Activated CD4-positive, CD25-positive, alpha-beta regulatory T cell treated with anti-CD3 and anti-CD28 coated beads, Interleukin-2, amount 50 U/mL, for 72 hours (primary cell): ENCODE data around the gene PTHLH.

Experiments
- DNase-seq: peaks from one replicate; pipeline ENCODE4 v3.0.0; 2021

PTHLH gene

DNA sequence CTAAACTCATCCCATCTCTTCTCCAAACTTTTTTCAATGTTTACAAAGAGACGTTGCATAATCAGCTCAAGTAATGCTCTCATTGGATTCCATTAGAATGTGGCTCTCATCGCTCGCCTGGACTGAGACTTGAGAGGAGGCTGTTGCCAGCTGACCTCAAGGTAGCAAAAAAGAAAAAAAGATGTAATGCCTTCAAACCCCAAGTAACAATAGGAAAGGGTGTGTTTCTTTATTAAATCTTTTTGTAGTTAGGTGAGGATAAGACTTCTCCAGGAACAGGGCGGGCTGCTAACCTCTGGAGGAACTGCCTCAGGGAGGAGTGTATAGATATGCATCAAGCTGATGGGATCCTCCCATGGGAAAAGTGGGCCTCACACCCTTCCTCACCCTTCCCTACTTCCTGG, 956 bp upstream of the PTHLH start:
- DNase-seq, result no peak

DNA sequence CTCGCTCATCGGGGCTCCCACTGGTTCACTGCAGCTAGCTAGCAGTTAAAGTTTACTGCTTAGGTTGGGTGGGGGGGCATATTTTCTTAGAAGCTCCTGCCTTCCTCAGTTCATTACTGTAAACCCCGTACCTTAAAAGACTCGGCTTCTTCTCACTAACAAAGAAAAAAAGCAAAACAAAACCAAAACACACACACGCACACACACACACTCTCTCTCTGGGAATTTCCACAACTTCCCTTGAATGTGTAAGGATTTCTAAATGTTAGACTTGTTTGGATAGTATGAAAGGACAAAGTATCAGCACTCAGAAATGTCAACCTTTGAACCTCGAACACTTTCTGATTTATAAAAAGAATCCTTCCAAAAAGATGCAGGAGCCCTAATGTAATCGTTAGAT, 927 bp downstream of the PTHLH start:
- no peak for DNase-seq

DNA sequence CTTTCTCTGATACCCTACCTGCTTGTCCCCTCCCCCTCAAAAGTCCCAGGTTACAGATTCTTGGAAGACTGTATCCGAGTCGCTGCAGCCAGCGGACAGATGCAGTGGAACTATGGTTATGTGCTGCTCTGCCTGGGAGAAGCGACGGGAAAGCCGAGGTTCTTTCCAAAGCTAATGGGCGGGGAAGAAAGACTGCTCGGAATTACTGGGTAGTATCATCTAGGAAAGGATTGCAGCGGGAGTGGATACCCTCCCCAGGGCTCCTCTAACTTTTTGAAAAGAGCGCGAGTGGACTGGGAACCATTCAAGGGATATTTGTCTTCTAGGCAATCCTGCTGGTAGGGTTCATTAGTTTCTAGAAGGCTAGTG, 1.4 kb downstream of the PTHLH start:
- DNase-seq, result no peak

DNA sequence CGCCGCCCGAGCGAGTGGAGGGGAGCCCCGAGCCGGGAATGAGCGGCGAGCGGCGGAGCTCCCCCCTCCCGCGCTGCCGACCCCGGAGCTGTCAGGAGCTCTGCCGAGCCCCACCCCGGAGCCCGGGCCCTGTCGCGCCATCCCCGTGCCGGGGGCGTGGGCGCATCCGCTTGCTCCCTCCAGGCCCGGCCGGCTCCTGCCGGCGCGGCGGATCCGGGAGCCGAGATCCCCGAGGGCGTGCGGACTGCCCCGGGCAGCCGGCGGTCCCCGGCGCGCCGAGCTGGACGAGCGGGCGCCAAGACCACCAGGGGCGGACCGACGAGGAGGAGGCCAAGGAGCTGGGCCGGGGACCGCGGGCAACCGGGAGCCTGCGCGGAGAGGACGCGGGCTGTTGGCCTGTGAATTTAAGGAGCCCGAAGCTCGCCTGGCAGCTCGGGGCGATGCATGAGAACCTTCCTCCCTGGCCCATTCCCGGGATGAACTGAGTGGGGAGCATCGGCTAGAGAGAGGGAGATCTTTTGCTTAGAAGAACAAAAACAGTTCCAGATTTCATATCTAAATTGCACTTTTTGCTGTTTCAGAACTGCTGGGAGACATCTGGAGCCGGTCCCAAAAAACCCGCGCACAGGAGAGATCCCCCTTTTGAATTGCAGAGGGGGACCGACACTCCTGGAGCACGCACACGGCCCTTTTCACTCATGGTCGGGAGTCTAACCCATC, 2.0 kb downstream of the PTHLH start:
- DNase-seq, result peak; percentile 32

DNA sequence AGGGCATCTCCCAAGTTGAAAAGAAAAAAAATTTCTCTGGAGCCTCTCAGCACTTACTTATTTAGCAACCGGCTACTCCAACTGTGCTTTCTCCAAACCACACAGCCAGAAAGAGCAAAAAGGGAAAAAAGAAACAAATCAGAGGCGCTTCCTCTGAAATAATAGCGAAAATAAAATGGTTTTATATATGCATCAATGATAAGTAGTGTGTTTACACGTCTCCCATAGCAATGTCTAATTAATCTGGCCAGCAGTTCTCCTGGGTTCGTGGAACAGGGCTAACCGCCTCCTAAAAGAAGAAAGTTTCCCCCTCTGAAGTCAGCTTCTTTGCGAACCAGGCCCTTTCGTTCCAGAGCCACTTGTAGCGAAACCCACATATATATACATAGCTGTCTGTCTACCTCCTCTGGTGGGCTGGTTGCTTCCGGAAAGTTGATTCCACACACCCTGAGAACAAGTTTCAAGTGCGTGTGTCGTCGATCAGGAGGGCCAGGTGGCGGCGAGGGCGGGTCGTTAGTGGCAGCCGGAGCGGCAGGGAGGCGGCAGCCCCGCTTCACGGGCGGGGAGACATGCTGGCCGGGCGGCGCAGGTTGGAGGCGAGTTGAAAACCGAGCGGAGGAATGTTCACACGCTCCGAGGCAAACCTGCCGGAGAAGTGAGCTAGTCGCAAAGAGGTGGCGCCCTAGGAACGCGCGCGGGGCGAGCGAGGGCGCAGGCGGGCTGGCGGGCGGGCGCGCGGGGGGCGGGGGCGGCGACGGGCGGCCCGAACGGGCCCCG, 2.7 kb downstream of the PTHLH start:
- peak; percentile 44 for DNase-seq

DNA sequence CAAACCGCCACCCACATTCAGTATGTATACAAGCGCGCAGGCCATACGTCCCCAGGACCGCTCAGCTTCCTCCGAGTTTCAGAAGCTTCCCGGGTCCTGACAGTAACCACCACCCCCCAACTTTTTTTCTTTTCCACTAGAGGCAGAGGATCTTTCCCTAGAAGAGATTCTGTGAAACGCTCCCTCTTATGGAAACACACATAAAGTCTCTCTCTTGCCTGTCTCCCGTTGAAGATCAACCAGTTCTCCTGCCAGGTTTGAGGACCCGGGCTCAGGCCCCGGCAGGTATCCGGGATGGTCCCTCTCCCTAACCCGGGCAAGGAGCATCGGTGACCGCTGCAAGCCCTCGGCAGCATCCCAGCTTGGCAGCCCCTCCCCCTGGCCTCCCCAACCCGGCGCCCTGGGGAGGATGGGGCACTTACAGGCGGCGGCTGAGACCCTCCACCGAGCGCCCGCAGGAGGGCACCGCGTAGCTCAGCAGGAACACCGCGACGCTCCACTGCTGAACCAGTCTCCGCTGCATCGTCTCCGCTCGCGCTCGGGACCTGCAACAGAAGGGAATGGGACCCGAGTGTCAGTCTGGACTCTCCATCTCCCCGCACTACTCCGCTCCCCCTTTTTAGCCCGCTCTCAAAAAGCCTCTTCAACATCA, 3.4 kb downstream of the PTHLH start:
- DNase-seq, result no peak

DNA sequence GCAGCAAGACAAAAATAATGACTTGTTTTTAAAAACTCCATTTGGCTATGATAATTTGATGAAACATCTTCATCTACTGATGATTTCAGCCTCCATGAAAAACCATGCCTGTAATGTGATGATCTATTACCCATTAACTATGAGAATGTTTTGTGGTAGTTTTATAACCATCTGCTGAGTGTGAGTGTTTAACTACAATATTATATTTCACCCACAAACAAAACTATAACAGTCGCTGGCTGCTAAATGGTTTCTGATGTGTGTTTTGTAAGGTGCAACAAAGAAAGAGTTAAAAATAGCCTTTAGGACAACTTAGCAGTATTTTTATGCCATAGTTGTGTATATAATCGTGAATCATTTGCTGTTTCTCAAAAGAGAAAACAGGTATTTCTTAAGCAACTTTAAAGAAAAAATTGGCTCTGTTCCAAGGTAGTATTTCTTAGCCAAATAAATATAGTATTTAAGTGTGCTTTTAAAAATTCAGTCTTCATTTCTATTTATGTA, 4.9 kb downstream of the PTHLH start:
- DNase-seq, result no peak

DNA sequence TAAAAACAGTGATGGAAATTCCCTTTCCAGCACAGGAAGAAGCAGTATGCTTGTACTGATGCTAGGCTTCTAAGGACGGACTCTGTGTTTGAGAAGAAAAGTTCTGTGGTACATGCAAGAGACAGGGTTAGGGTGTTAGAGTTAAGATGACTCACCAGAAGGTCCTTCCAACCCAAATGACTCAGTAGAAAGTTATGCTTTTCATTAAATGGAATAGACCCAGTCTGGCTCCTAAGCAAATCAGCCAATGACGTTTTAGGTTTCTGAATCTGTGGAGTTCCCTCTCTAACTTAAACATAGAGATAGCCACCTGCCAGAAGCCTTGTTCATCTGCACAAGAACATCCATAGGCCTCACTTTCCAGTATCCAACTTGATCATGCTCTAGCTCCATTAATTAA, 5.7 kb downstream of the PTHLH start:
- DNase-seq, result no peak

DNA sequence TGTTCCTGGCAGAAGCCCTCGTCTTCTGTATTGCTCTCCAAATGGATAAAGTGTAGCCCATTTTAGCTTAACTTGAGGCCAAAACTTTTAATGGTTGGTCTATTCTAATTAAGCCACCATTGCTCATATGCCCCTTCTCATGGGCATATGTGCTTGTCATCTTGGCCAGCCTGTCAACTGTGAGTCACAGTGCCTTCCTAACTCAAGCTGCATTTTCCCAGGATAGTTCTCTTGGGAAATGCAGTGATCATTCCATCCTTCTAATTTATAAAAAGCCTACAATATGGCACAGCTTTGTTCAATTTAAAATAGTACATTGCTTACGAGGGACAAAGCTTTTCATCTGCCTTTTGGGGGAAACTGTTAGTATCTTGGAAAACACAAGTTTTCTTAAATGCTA, 6.6 kb downstream of the PTHLH start:
- no peak for DNase-seq

DNA sequence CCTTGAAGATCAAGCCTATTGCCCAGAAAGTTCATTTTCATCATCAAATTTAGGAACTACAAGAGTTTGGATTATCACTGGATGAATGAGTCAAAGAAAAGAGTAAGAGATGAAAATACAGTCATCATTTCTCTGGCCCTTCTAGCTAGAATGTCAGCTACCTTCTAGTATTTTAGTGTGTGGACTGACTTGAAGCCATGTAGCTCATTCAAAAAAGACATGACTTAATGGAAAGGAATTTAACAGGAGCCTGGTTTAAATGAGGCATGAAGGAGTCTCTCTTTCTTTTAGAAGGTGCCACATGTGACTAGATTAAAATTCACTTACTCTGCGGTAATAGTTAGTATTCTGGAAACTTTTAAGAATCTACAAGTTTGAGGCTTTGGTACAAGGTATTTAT, 7.1 kb downstream of the PTHLH start:
- DNase-seq, result no peak

DNA sequence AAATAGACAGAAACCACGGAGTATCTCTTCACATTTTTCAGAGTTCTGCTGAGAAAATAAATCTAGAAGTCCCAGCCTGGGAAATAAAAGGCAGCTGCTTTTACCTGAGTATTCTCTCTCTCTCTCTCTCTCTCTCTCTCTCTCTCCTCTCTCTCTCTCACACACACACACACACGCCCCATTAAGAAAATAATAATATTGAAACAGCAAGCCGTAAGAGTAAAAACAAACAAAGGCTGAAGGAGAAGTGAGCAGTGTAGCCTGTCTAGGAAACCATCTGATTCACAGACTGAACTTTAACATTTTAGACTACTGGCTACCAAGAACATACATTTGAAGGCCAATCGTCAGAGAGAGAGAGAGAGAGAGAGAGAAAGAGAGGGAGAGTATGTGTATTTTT, 8.4 kb downstream of the PTHLH start:
- DNase-seq, result no peak

DNA sequence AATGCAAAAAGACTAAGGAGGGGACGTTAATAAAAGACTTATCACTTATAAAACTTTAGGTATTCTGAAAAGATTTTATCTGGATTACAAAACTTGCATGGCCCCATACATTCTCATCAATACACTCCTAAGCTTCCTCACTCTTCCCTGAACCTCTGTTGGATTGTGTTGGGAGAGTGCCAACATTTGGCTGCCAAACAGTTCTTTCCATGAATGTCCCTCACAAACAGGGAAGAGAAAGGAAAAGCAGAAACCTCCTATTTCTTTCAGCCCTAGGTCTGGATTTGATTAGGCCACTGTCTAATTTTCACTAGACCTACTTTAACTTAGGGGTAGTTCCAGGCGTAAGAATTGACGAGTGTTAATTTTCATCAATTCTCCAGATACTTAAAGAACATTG, 11.7 kb downstream of the PTHLH start:
- DNase-seq, result no peak

DNA sequence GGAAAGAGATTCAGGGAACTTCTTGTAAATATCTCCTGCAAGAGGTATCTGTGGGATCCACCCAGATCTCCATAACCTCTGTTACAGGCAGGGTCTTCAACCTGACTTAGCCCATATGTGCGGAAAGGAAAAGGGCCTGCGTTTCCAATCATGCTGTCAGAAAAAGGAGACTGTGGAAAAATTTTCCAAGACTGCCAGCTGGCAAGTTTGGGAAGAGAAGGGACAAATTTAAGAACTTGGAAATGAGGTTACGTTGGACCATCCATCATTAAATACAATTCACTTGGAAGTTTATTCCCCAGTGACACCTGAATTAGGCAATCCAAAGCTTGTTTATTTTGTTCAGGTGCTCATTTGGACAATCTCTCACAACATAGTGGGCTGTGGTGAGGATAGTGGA, 13.9 kb downstream of the PTHLH start:
- no peak for DNase-seq

DNA sequence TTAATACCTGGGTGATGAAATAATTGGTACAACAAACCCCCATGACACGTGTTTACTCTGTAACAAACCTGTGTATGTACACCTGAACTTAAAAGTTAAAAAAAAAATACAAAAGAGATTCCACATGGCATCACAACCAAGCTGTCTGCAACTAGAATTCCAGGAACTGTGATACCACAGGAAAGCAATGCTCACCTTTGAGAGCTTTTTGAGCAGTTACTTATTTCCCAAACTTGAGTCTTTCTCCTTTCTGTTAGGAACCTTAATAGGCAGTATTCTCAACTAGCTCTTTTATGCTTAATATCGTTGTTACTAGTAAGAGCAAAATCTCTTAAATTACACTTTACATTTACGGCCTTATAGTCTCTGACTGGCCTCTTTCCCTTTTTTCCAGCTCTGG, 15.2 kb downstream of the PTHLH start:
- DNase-seq, result no peak

DNA sequence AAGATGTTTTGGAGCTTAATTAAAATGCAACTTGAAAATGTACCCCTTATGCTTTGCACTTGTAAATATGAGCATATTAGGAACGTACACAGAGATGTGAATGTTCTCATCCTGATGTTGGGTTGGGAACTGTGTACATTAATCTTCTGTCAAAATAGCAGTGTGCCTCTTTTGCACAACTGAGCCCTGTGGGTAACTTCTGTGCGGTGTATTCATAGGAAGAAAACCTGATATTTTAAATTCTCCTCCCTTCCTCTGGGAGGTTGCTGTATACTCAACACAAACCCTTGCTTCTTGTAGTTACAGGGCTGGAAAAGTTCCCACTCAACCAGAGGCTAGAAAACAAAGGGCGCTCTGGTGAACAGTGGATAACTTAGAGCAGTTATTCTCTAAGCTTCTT, 18.7 kb downstream of the PTHLH start:
- DNase-seq, result no peak

DNA sequence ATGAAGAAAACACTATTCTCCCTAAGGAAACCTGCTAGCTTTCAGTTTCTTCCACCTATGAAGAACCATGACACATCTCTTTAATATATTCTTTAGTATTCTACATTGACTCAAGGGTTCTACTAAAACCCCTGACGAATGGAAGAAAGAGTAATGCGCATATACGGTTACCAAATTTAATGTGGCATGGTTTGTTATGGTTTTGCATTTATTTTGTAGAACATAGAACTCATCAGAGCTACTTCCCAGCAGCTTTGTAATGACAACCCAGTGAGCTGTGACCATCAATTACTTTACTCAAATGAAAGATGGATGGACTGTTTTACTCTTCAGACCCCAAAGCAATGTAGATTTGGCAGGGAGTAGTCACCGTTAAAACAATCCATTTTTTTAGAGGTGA, 19.2 kb downstream of the PTHLH start:
- no peak for DNase-seq

DNA sequence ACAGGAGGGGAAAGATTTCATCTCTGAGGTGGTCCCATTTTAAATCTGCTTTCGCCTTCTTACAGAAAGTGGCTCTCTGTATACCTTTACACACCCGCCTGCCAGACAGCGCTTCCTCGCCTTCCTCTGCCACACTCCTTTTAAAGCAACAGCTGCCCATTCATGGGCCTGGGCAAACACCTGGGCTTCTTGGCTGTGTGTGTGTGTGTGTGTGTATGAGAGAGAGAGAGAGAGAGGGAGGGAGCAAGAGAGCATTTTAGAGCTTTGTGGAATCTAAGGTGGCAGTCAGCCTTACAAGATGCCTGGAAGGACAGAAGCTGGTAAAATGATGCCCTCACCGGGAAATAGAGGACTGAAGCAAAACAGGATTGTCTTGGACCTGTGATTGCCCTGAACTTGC, 20.0 kb downstream of the PTHLH start:
- no peak for DNase-seq

DNA sequence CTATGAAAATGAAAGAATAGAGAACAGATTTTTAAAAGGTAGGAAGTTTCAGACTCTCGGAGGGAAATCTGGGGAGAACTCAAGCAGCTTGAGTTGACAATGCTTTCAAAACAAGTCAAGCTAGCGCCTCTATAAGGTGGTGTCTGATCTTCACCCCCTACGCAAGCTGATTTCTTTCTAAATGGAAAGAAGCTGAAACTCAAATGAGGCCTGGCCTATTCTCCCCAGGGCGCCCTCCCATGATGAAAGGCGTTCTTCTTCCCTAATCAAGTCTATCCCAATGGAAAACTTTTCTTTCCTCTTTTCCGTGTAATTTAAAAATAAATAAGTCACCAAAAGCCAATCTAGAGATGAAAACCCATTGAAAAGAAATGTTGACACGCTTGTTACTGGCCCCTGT, 20.6 kb downstream of the PTHLH start:
- DNase-seq, result no peak

DNA sequence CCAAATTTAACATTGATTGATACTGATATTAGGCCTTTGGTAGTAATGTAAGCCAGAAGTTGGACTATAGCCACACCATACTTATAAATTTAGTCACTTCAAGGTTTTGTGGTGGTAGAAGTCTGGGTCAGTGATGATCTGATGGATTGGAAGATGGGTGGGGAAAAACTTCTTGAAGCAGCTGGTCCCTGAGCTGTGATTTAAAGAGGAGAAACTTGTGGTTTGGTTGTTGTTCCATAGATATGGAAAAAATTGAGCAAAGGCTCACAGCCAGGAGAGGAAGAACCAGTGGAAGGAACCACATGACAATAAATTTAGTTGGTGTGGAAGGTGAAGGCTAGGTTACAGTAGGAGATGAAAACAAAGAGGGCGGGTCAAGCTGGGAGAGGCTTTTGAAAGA, 26.1 kb downstream of the PTHLH start:
- no peak for DNase-seq

DNA sequence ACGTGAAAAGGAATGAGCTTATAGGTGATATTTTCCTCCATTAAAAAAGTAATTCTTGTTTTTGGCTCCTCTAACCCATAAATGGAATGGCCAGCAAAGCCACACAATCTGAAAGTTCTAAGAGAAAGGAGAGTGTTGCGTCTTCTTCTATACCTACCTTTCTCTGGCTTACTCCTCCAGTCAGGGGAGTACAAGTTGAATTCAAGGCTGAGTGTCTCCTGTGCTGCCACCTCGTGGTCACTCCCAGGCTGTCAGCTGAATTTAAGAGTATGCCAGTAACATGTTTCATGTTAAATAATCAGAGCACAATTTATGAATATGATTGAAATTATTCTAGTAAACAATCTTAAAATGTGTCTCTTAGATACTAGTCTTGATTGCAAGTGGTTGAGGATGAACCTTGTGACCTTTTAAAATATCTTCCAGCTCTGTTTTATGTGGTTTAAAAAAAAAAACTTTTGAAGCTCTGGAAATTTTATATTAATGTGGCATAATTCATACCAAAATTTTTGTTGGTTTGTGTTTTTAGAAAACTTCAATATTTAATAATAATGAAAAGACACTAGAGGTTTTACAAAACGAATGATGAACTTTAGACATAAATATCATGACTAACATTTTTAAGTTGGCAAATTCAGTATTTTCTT, 31.7 kb downstream of the PTHLH start:
- peak; percentile 74 for DNase-seq

DNA sequence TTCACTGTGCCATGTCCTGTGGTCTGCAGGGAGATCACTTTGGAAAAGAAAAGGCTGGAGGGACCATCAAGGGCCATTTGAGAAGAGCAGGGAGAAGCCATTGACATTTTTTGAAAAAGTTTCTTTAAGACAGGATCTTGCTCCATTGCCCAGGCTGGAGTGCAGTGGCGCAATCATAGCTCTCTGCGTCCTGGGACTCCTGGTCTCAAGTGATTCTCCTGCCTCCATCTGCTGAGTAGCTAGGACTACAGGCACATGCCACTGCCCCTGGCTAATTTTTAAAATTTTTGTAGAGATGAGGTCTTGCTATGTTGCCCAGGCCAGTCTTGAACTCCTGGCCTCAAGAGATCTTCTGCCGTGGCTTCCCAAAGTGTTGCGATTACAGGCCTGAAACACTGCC, 32.3 kb downstream of the PTHLH start:
- DNase-seq, result no peak

DNA sequence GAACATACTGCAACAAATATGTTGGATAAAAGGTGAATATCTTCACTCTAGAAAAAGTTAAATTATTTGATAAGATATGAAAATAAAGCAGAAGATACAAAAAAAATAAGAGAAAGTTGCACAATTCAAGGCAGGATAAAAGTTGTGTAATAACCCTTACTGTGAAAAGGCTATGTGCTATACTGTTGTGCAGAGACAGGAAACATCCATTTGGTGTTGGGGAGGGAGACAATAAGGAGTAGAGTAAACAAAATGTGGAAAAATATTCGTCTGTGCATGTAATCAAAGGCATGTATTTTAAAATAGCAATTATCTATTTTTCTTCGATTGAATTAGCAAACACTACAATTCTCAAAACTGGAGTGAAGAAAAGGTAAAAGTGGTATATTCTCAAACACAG, 34.8 kb downstream of the PTHLH start:
- DNase-seq, result no peak

DNA sequence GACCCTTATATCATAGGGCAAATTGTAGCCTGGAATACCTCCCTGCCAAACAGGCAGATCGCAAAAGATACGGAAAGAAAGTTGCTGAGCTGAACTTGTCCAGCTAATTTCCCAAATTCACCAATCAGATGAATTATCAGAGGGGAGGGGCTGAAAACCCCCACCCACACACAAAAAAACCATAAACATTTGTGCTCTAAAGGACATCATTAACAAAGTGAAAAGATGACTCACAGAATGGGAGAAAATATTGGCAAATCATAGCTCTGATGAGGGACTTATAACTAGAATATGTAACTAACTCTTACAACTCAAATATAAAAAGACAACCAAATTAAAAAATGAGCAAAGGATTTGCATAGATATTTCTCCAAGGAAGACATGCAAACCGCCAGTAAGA, 36.3 kb downstream of the PTHLH start:
- no peak for DNase-seq

DNA sequence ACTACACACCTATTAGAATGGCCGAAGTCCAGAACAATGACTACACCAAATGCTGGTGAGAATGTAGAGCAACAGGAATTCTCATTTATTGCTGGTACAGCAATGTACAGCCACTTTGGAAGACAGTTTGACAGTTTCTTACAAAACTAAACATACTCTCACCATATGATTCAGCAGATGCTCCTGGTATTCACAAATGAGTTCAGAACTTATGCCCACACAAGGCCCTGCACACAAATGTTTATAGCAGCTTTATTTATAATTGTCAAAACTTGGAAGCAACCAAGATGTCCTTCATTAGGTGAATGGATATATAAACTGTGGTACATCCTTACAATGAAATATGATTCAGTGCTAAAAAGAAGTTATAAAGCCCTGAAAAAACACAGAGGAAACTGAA, 38.3 kb downstream of the PTHLH start:
- DNase-seq, result no peak
